CD4-positive, alpha-beta T cell treated with Interleukin-15 for 1 hour (primary cell): ENCODE results near the gene AEBP2.
"Not testable (repeated sequence)": the region's sequence is repeated elsewhere in the genome, so short reads cannot be mapped to it uniquely, and the experiment has no call there.

ENCODE experiments used
- DNase-seq: peaks from one replicate; pipeline ENCODE4 v3.0.0-alpha.2; 2020

The AEBP2 gene

GRCh38 chr12:19458733-19459132 lies 19.4 kb downstream of the AEBP2 start:
- DNase-seq = no peak

- no peak for DNase-seq
These were observed 22.7 kb downstream of the AEBP2 start for GRCh38 chr12:19461999-19462398.

- DNase-seq = no peak
These were observed 23.1 kb downstream of the AEBP2 start for GRCh38 chr12:19462406-19462805.

GRCh38 chr12:19464192-19464580 lies 24.9 kb downstream of the AEBP2 start:
- DNase-seq = no peak

- no peak for DNase-seq
These were observed 26.4 kb downstream of the AEBP2 start for GRCh38 chr12:19465711-19466110.

- DNase-seq = no peak
These were observed 34.9 kb downstream of the AEBP2 start for GRCh38 chr12:19474147-19474546.

- not testable (repeated sequence) for DNase-seq
These were observed 36.7 kb downstream of the AEBP2 start for GRCh38 chr12:19475884-19476505.

GRCh38 chr12:19477071-19477470 lies 37.8 kb downstream of the AEBP2 start:
- no peak for DNase-seq

GRCh38 chr12:19480459-19480858 lies 41.2 kb downstream of the AEBP2 start:
- no peak for DNase-seq

GRCh38 chr12:19482036-19482435 lies 42.7 kb downstream of the AEBP2 start:
- DNase-seq = no peak

GRCh38 chr12:19482551-19483109 lies 43.3 kb downstream of the AEBP2 start:
- peak; percentile 25 for DNase-seq

- no peak for DNase-seq
These were observed 44.4 kb downstream of the AEBP2 start for GRCh38 chr12:19483727-19484126.

GRCh38 chr12:19484738-19485137 lies 45.4 kb downstream of the AEBP2 start:
- no peak for DNase-seq

GRCh38 chr12:19485240-19485639 lies 45.9 kb downstream of the AEBP2 start:
- no peak for DNase-seq

GRCh38 chr12:19489168-19489567 lies 49.9 kb downstream of the AEBP2 start:
- no peak for DNase-seq

- DNase-seq = no peak
These were observed 51.6 kb downstream of the AEBP2 start for GRCh38 chr12:19490908-19491307.

- no peak for DNase-seq
These were observed 52.6 kb downstream of the AEBP2 start for GRCh38 chr12:19491863-19492262.

GRCh38 chr12:19496219-19496878 lies 57.1 kb downstream of the AEBP2 start:
- no peak for DNase-seq

- no peak for DNase-seq
These were observed 58.8 kb downstream of the AEBP2 start for GRCh38 chr12:19498099-19498498.

GRCh38 chr12:19499030-19499429 lies 59.7 kb downstream of the AEBP2 start:
- DNase-seq = no peak

- DNase-seq = no peak
These were observed 67.2 kb downstream of the AEBP2 start for GRCh38 chr12:19506497-19506896.

GRCh38 chr12:19507823-19508222 lies 68.5 kb downstream of the AEBP2 start:
- no peak for DNase-seq

- no peak for DNase-seq
These were observed 71.2 kb downstream of the AEBP2 start for GRCh38 chr12:19510461-19510860.

- DNase-seq = no peak
These were observed 75.9 kb downstream of the AEBP2 start for GRCh38 chr12:19515179-19515578.

GRCh38 chr12:19517583-19517982 lies 78.3 kb downstream of the AEBP2 start:
- DNase-seq = no peak
